ENCODE data around the gene C21orf58.

GRCh38 chr21:46266946-46267345 is 56.7 kb downstream of the C21orf58 start:
- no peak for TF ChIP-seq CTCF (IDR thresholded peaks at IDR 0.05; ENCODE audit: borderline replicate concordance, extremely low read depth, low read length, poor library complexity, severe bottlenecking)
- TF ChIP-seq EZH2 (IDR thresholded peaks at IDR 0.05; ENCODE audit: borderline replicate concordance, low read depth, low read length, severe bottlenecking) = no peak
